GM12878 (cell line): ENCODE data around the gene TMEM114. TPM values are rescaled to one million over a fixed set of nuclear protein-coding genes. Genes with fewer than 3 reads are reported as not detected.

Source experiments
- ATAC-seq: fragments of 200-7000 bp; cut with Tn5 transposase; 3 replicates; pipeline ENCODE4 v1.9.1; 2020; ENCODE audit warnings: mild to moderate bottlenecking, moderate library complexity
- BruUV-seq: library from RNA; stranded (reverse); fragments of 400-500 nt; replicated peaks from 2 replicates; lab custom pipeline; 2021; lab: Mats Ljungman, UMichigan
- CTCF ChIA-PET: fragments of 300-600 bp; sonication (Branson Sonifier 250); formaldehyde crosslinking; extraction: SDS; loops from one replicate; lab custom pipeline; 2021; ENCODE audit warnings: inconsistent platforms; lab: Yijun Ruan, JAX
- POLR2A ChIA-PET: fragments of 350-600 bp; formaldehyde crosslinking; extraction: SDS; loops from one replicate; lab custom pipeline; 2021; ENCODE audit warnings: inconsistent platforms; lab: Charles Lee
- RAD21 ChIA-PET: fragments of 300-600 bp; sonication (Branson Sonifier 250); formaldehyde crosslinking; loops from one replicate; lab custom pipeline; 2023; ENCODE audit warnings: antibody characterized with exemption; ENCODE audit not compliant: unreplicated experiment; lab: Charles Lee
- SMC1A ChIA-PET: fragments of 300-600 bp; sonication (Branson Sonifier 250); formaldehyde crosslinking; loops from one replicate; lab custom pipeline; 2023; ENCODE audit not compliant: unreplicated experiment, uncharacterized antibody; lab: Charles Lee
- DNase-seq: peaks from one replicate; pipeline ENCODE4 v3.0.0-alpha.2; 2011; ENCODE audit warnings: low read depth, low spot score
- FAIRE-seq: peaks from 3 replicates; lab custom pipeline; 2011; peaks lifted over from hg19 to GRCh38; lab: Jason Lieb, UNC
- H2AFZ ChIP-seq: 2 replicates; pipeline ENCODE4 v1.6.0; 2011; ENCODE audit warnings: low read depth, low read length, control low read depth; ENCODE audit not compliant: control insufficient read depth
- H3K27ac ChIP-seq: 2 replicates; pipeline ENCODE4 v1.5.1; 2011; ENCODE audit warnings: control low read depth; ENCODE audit not compliant: control insufficient read depth, insufficient read depth
- H3K27me3 ChIP-seq, 2 experiments: replicated peaks in 1 of 2; 2 replicates each; pipeline versions ENCODE4 v1.6.0 to v1.6.1; 2011; ENCODE audit warnings: low read length in 1 of 2; ENCODE audit not compliant: control insufficient read depth in 2 of 2, insufficient read depth in 2 of 2
- H3K36me3 ChIP-seq, 2 experiments: 2 replicates each; pipeline ENCODE4 v1.5.1; 2011; ENCODE audit warnings: low read length in 1 of 2; ENCODE audit not compliant: control insufficient read depth in 2 of 2, insufficient read depth in 2 of 2
- H3K4me1 ChIP-seq: 2 replicates; pipeline ENCODE4 v1.6.1; 2011; ENCODE audit warnings: mild to moderate bottlenecking, low read length, moderate library complexity, mixed read lengths; ENCODE audit not compliant: control insufficient read depth, insufficient read depth
- H3K4me2 ChIP-seq: 2 replicates; pipeline ENCODE4 v1.6.0; 2011; ENCODE audit warnings: control low read depth; ENCODE audit not compliant: control insufficient read depth, insufficient read depth
- H3K4me3 ChIP-seq: fragments of 200-600 bp; sonication (generic); 2 replicates; pipeline ENCODE4 v1.5.1; 2016
- H3K79me2 ChIP-seq: 2 replicates; pipeline ENCODE4 v1.6.0; 2011; ENCODE audit warnings: low read length; ENCODE audit not compliant: control insufficient read depth, insufficient read depth
- H3K9ac ChIP-seq: 2 replicates; pipeline ENCODE4 v1.8.0; 2011; ENCODE audit warnings: low read length, control low read depth, mixed read lengths; ENCODE audit not compliant: control insufficient read depth, insufficient read depth
- H3K9me3 ChIP-seq: replicated peaks from 3 replicates; pipeline ENCODE4 v1.5.1; 2011; ENCODE audit warnings: mild to moderate bottlenecking, low read length; ENCODE audit not compliant: control insufficient read depth, insufficient read depth
- H4K20me1 ChIP-seq: 2 replicates; pipeline ENCODE4 v1.6.0; 2011; ENCODE audit not compliant: control insufficient read depth, insufficient read depth
- IRF5 ChIP-seq: fragments of 450-650 bp; IDR thresholded peaks from 2 replicates; pipeline ENCODE4 v1.6.1; 2017; ENCODE audit warnings: borderline replicate concordance
- PKNOX1 ChIP-seq: fragments of 450-650 bp; IDR thresholded peaks from 2 replicates; pipeline ENCODE4 v1.6.1; 2016; ENCODE audit warnings: mild to moderate bottlenecking
- WGBS: methylation state at CpG from one replicate; pipeline ENCODE4 v1.1.6; 2016; ENCODE audit warnings: low lambda C conversion rate; ENCODE audit not compliant: insufficient replicate concordance, insufficient coverage; ENCODE audit errors: missing lambda C conversion rate; 5-methylcytosine and 5-hydroxymethylcytosine counted together
- in situ Hi-C: fragments of 300-500 bp; cut with MboI; formaldehyde crosslinking; loops from 9 replicates; pipeline ENCODE4 v1.14.3; 2018; ENCODE audit warnings: mixed read lengths
- intact Hi-C: fragments of 100-400 bp; cut with micrococcal nuclease; formaldehyde crosslinking; loops from one replicate; pipeline ENCODE4 v1.14.2; 2022; ENCODE audit not compliant: unreplicated experiment
- polyA plus RNA-seq, 11 experiments: library from polyadenylated mRNA; depleted of rRNA in 4 of 11; unstranded in 6 of 11; stranded (reverse) in 5 of 11; fragments of >200 nt; fragmentation: Nextera tagmentation in 4 of 11; fragmentation: Illumina TruSeq in 1 of 11; extraction: Ambion mirVana in 4 of 11; extraction: Trizol in 1 of 11; gene quantifications; 1 replicate in 1 of 11; 2 replicates in 10 of 11; pipeline versions ENCODE4 v1.2.1 to v1.2.3, GENCODE V29; 2011 to 2016; ENCODE audit warnings: inconsistent platforms in 2 of 11, missing spikeins in 2 of 11, low read depth in 1 of 11
- total RNA-seq, 4 experiments: library from RNA; depleted of rRNA in 3 of 4; stranded (reverse); fragments of >200 nt in 3 of 4; fragmentation: Illumina TruSeq in 1 of 4; extraction: Trizol in 1 of 4; gene quantifications; 2 replicates each; pipeline versions ENCODE4 v1.2.1 to v1.2.3, GENCODE V29; 2013 to 2021

The TMEM114 gene
- total and polyA plus RNA-seq, 10 of the 15 experiments (the other 5 are each of a cell fraction or from before 2014, with no cell fraction given), result not detected

GRCh38 chr16:8572063-8572918 lies 18.0 kb downstream of the TMEM114 start:
- BruUV-seq, result no TSS peak
- ATAC-seq (no peak), DNase-seq (no peak), FAIRE-seq (no peak)
- intact Hi-C loops, result no loop called here
- H3K9ac ChIP-seq, result no peak overlapping the region
- H3K4me2 ChIP-seq, result no peak overlapping the region
- no peaks in the 10 kb centered on the region for H4K20me1 ChIP-seq
- no peaks in the 10 kb centered on the region; the same call in 2 of the 3 replicates for H3K9me3 ChIP-seq
- 43% methylated on average over 11 of the region's 11 CpGs for WGBS
- no peaks in the 10 kb centered on the region for H3K79me2 ChIP-seq
- no peak overlapping the region for H3K4me3 ChIP-seq
- ChIA-PET POLR2A (no interaction called here), RAD21 (interaction anchor here (0.7 to 3.8 kb wide), 4 partner anchors 219 to 562 kb away, joined by 3 to 18 read pairs (median 6); no protein-coding TSS in a partner anchor), CTCF (interaction anchor here (0.7 to 2.8 kb wide), 12 partner anchors 11 to 563 kb away, joined by 3 to 18 read pairs (median 6); no protein-coding TSS in a partner anchor), SMC1A (interaction anchor here (0.7 to 2.4 kb wide), 8 partner anchors 7 to 562 kb away, joined by 3 to 6 read pairs (median 4); no protein-coding TSS in a partner anchor)
- TF ChIP-seq PKNOX1, result peak; percentile 43
- TF ChIP-seq IRF5, result no peak
- no peak overlapping the region for H3K27ac ChIP-seq
- no peaks in the 10 kb centered on the region for H3K4me1 ChIP-seq
- in situ Hi-C loops, result loop anchor here (10.0 kb wide), 1 partner anchor 1613 kb away; the partner anchor contains the start of gene GRIN2A
- H3K36me3 ChIP-seq, result no peaks in the 10 kb centered on the region
- H3K27me3 ChIP-seq, result no peaks in the 10 kb centered on the region; a peak in 2 of 4 replicates
- no peak overlapping the region for H2AFZ ChIP-seq
